Upper lobe of left lung (tissue), 4 donors: ENCODE data around the gene MTHFD1L.

ENCODE experiments used
- CTCF ChIP-seq, 6 experiments: fragments of 450-650 bp in 4 of 6; fragments of 200-600 bp in 2 of 6; sonication (generic) in 2 of 6; IDR thresholded peaks; one replicate each; pipeline ENCODE4 v1.5.1; 2016 to 2019; ENCODE audit warnings: antibody characterized with exemption in 6 of 6
- POLR2A ChIP-seq, 4 donors: fragments of 450-650 bp; IDR thresholded peaks; one replicate each; pipeline ENCODE4 v1.5.1; 2016 to 2017; ENCODE audit warnings: antibody characterized with exemption in 4 of 4, mild to moderate bottlenecking in 2 of 4
- POLR2AphosphoS5 ChIP-seq, 2 donors: sonication (generic); formaldehyde crosslinking; IDR thresholded peaks; one replicate each; pipeline ENCODE4 v1.5.1; 2017; ENCODE audit warnings: antibody characterized with exemption in 2 of 2

- TF ChIP-seq POLR2A (IDR thresholded peaks at IDR 0.05) = no peak
- TF ChIP-seq CTCF (IDR thresholded peaks at IDR 0.05) = no peak
- TF ChIP-seq POLR2AphosphoS5 (IDR thresholded peaks at IDR 0.05) = no peak
Observed at GRCh38 chr6:150979826-150980350, 114.4 kb downstream of the MTHFD1L start.
